ENCODE data around the gene JAKMIP3. TPM values are rescaled to one million over a fixed set of nuclear protein-coding genes. Genes with fewer than 3 reads are reported as not detected.

Gene JAKMIP3
- total RNA-seq, 1 experiment from 2014 or later, result 5.6 TPM

DNA sequence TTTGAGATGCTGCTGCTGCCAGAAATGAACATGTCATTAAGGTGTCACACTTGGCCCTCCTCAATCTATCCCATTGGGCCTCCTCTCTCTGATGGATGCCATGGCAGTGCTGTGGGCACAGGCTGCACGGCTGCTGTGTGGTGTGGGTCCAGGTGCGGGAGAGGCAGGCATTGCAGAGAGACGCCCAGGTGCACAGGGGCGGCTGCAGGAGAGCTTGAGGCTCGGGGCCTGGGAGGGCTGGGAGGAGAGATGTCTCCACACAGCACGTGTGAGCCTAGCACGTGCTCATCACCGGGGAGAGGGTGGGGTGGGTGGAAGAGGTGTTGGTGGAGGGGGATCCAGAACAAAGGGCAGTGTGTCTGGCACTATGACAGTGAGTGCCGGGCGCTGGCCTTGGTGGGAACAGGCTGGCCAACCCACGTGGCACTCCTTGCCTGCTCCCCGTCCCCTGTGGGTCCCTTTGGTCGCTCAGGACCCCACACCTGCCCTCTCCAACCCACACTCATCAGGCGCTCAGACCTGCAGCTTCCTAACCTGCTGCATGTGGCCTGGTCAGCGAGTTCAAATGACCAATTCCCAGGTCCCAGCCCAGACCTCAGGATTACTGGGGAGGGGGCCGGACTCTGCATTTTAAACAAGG, 44.1 kb upstream of the JAKMIP3 start:
- intact Hi-C loops (cut with micrococcal nuclease; ENCODE audit: unreplicated experiment), result loop anchor here (2.0 to 10.0 kb wide), 2 partner anchors 123 to 137 kb away; no protein-coding TSS in a partner anchor
- Histone ChIP-seq H3K36me3 (ENCODE audit: low read depth) (no peaks in the 10 kb centered on the region), H3K27ac (no peak overlapping the region), H3K79me2 (ENCODE audit: low read depth) (no peaks in the 10 kb centered on the region), H3K27me3 (ENCODE audit: insufficient read depth, low read depth) (0 out of 2 replicates have a peak, but pooled peaks cover 3% of the 10 kb centered on the region), H3K9me3 (ENCODE audit: insufficient read depth, low read depth) (no peaks in the 10 kb centered on the region), H3K9me2 (ENCODE audit: insufficient read depth) (no peaks in the 10 kb centered on the region), H3K4me1 (replicated peaks; ENCODE audit: insufficient read depth) (no peaks in the 10 kb centered on the region), H4K20me1 (ENCODE audit: insufficient read depth) (no peaks in the 10 kb centered on the region), H2AFZ (no peak overlapping the region), H3F3A (ENCODE audit: insufficient read depth, low read depth) (no peaks in the 10 kb centered on the region), H3K4me2 (no peak overlapping the region), H3K4me3 (no peak overlapping the region)
- ChIA-PET CTCF (interaction anchor here (0.6 kb wide), 1 partner anchor 21 kb away, joined by 7 read pairs; no protein-coding TSS in a partner anchor), POLR2A (ENCODE audit: unreplicated experiment) (no interaction called here)
- DNase-seq, result no peak
- BruUV-seq (replicated peaks), result no TSS peak
- TF ChIP-seq, protein P1, sequence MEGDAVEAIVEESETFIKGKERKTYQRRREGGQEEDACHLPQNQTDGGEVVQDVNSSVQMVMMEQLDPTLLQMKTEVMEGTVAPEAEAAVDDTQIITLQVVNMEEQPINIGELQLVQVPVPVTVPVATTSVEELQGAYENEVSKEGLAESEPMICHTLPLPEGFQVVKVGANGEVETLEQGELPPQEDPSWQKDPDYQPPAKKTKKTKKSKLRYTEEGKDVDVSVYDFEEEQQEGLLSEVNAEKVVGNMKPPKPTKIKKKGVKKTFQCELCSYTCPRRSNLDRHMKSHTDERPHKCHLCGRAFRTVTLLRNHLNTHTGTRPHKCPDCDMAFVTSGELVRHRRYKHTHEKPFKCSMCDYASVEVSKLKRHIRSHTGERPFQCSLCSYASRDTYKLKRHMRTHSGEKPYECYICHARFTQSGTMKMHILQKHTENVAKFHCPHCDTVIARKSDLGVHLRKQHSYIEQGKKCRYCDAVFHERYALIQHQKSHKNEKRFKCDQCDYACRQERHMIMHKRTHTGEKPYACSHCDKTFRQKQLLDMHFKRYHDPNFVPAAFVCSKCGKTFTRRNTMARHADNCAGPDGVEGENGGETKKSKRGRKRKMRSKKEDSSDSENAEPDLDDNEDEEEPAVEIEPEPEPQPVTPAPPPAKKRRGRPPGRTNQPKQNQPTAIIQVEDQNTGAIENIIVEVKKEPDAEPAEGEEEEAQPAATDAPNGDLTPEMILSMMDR (conservative IDR thresholded peaks at IDR 0.05), result no peak
- no peak for TF ChIP-seq EZH2 (IDR thresholded peaks at IDR 0.05; ENCODE audit: low read depth)

DNA sequence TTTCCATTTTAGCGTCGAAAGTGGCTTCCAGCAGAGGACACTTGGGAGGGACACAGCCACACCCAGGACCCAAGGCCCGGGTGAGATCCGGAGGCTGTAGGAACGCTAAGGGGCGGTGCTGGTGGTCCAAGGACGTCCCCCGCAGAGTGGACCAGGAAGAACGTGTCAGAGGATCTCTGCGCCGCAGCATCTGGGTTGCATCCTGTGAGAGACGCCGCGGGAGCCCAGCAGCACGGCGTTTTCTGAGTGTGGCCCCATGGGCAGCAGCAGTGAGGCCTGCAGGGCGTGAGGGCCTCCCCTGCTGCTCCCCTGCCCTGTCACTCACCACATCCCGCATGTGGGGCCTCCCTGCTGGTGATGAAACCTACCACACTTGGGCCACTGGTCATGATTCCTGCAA, 43.5 kb upstream of the JAKMIP3 start:
- Histone ChIP-seq H3K27me3 (ENCODE audit: insufficient read depth, low read depth) (0 out of 2 replicates have a peak, but pooled peaks cover 3% of the 10 kb centered on the region), H3K4me1 (replicated peaks; ENCODE audit: insufficient read depth) (no peaks in the 10 kb centered on the region), H3K79me2 (ENCODE audit: low read depth) (no peaks in the 10 kb centered on the region), H3K4me2 (no peak overlapping the region), H4K20me1 (ENCODE audit: insufficient read depth) (no peaks in the 10 kb centered on the region), H3K4me3 (no peak overlapping the region), H3K9me3 (ENCODE audit: insufficient read depth, low read depth) (no peaks in the 10 kb centered on the region), H3K9me2 (ENCODE audit: insufficient read depth) (no peaks in the 10 kb centered on the region), H3F3A (ENCODE audit: insufficient read depth, low read depth) (no peaks in the 10 kb centered on the region), H3K27ac (no peak overlapping the region), H3K36me3 (ENCODE audit: low read depth) (no peaks in the 10 kb centered on the region), H2AFZ (no peak overlapping the region)
- no peak for DNase-seq
- ChIA-PET POLR2A (ENCODE audit: unreplicated experiment) (no interaction called here), CTCF (interaction anchor here (1.3 kb wide), 1 partner anchor 41 kb away, joined by 4 read pairs; no protein-coding TSS in a partner anchor)
- TF ChIP-seq, protein P1 (conservative IDR thresholded peaks at IDR 0.05), result no peak
- no peak for TF ChIP-seq EZH2 (IDR thresholded peaks at IDR 0.05; ENCODE audit: low read depth)
- no TSS peak for BruUV-seq (replicated peaks)
- intact Hi-C loops (cut with micrococcal nuclease; ENCODE audit: unreplicated experiment), result loop anchor here (2.0 to 10.0 kb wide), 2 partner anchors 123 to 137 kb away; no protein-coding TSS in a partner anchor

DNA sequence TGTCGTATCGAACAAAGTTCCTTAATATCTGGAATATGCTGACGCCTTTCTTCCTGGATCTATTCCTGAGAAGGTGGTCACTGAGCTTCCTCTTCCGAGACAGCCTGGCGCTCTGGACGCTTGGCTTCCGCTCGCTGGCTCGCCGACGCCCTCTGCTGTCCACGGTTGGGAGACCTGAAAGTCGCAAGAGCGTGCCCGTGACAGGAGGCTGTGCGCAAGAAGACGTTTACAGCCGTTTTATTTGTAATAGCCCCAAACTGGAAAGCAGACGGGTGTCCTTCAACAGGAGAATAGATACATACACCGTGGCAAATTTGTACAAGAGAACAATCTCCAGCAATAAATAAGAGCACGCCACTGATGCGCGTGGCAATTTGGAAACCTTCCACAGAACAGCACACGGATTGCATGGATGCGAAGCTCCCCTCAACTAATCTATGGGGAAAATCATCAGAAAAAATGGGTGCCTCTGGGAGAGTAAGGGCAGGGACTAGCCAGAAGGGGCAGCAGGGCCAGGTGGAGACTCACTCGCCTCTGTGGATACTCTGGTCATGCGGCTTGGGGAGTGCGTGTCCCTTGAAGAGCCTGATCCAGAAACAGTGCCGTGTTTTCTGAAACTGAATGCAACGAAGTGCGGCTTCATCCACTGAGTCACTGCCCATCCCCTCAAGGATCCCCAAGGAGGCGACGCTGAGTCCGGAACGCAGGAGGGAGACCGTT, 42.5 kb upstream of the JAKMIP3 start:
- Histone ChIP-seq H3K4me2 (no peak overlapping the region), H2AFZ (no peak overlapping the region), H3K36me3 (ENCODE audit: low read depth) (no peaks in the 10 kb centered on the region), H3K9me3 (ENCODE audit: insufficient read depth, low read depth) (no peaks in the 10 kb centered on the region), H4K20me1 (ENCODE audit: insufficient read depth) (no peaks in the 10 kb centered on the region), H3F3A (ENCODE audit: insufficient read depth, low read depth) (no peaks in the 10 kb centered on the region), H3K27me3 (ENCODE audit: insufficient read depth, low read depth) (0 out of 2 replicates have a peak, but pooled peaks cover 13% of the 10 kb centered on the region), H3K79me2 (ENCODE audit: low read depth) (no peaks in the 10 kb centered on the region), H3K4me3 (no peak overlapping the region), H3K9me2 (ENCODE audit: insufficient read depth) (no peaks in the 10 kb centered on the region), H3K27ac (no peak overlapping the region), H3K4me1 (replicated peaks; ENCODE audit: insufficient read depth) (no peaks in the 10 kb centered on the region)
- peak in 1 of 2 experiments; percentile 63 for DNase-seq
- POLR2A ChIA-PET (ENCODE audit: unreplicated experiment), result no interaction called here
- TF ChIP-seq, protein P1 (conservative IDR thresholded peaks at IDR 0.05), result peak; percentile 76
- TF ChIP-seq EZH2 (IDR thresholded peaks at IDR 0.05; ENCODE audit: low read depth), result no peak
- BruUV-seq (replicated peaks), result no TSS peak
- intact Hi-C loops (cut with micrococcal nuclease; ENCODE audit: unreplicated experiment), result loop anchor here (2.0 to 10.0 kb wide), 2 partner anchors 122 to 138 kb away; no protein-coding TSS in a partner anchor
- CTCF ChIA-PET, result interaction anchor here (1.0 to 1.3 kb wide), 2 partner anchors 42 to 77 kb away, joined by 4 read pairs; no protein-coding TSS in a partner anchor
